GM23338 (cell line): ENCODE results near the gene FUT2. TPM values are rescaled to one million over a fixed set of nuclear protein-coding genes. Genes with fewer than 3 reads are reported as not detected.

Experiments used
- ATAC-seq: fragments of 200-7000 bp; cut with Tn5 transposase; 3 replicates; pipeline ENCODE4 v1.9.1; 2020
- DNase-seq: peaks from one replicate; pipeline ENCODE4 v3.0.0-alpha.2; 2015; ENCODE audit warnings: low spot score
- H2AFZ ChIP-seq: fragments of 200-600 bp; sonication (generic); 2 replicates; pipeline ENCODE4 v1.8.0; 2016; ENCODE audit warnings: antibody characterized with exemption, mild to moderate bottlenecking, moderate library complexity
- H3F3A ChIP-seq: fragments of 200-600 bp; sonication (generic); replicated peaks from 2 replicates; pipeline ENCODE4 v1.8.0; 2017; ENCODE audit warnings: antibody characterized with exemption, mixed run types, low read depth
- H3K27ac ChIP-seq: fragments of 200-600 bp; sonication (generic); 2 replicates; pipeline ENCODE4 v1.6.1; 2016; ENCODE audit warnings: low read depth
- H3K27me3 ChIP-seq: fragments of 200-600 bp; sonication (generic); 2 replicates; pipeline ENCODE4 v1.8.0; 2016; ENCODE audit warnings: mild to moderate bottlenecking, mixed run types, moderate library complexity; ENCODE audit not compliant: insufficient read depth
- H3K36me3 ChIP-seq: fragments of 200-600 bp; sonication (generic); 2 replicates; pipeline ENCODE4 v1.8.0; 2016; ENCODE audit warnings: mild to moderate bottlenecking; ENCODE audit not compliant: insufficient read depth
- H3K4me1 ChIP-seq: fragments of 200-600 bp; sonication (generic); 2 replicates; pipeline ENCODE4 v1.8.0; 2016; ENCODE audit warnings: mild to moderate bottlenecking, moderate library complexity; ENCODE audit not compliant: insufficient read depth
- H3K4me2 ChIP-seq: fragments of 200-600 bp; sonication (generic); 2 replicates; pipeline ENCODE4 v1.7.1; 2017; ENCODE audit warnings: mixed run types
- H3K4me3 ChIP-seq: fragments of 200-600 bp; sonication (generic); 2 replicates; pipeline ENCODE4 v1.6.1; 2016; ENCODE audit warnings: mixed run types
- H3K79me2 ChIP-seq: fragments of 200-600 bp; sonication (generic); replicated peaks from 2 replicates; pipeline ENCODE4 v1.8.0; 2017; ENCODE audit warnings: mild to moderate bottlenecking; ENCODE audit not compliant: insufficient read depth
- H3K9me2 ChIP-seq: fragments of 200-600 bp; sonication (generic); 2 replicates; pipeline ENCODE4 v1.8.0; 2017; ENCODE audit not compliant: insufficient read depth
- H4K20me1 ChIP-seq: fragments of 200-600 bp; sonication (generic); replicated peaks from 2 replicates; pipeline ENCODE4 v1.8.0; 2017; ENCODE audit warnings: mild to moderate bottlenecking; ENCODE audit not compliant: insufficient read depth
- H3K27ac Mint-ChIP-seq: 2 replicates; pipeline ENCODE4 v1.8.0; 2020; ENCODE audit warnings: inconsistent platforms, mild to moderate bottlenecking, moderate library complexity, mixed read lengths
- H3K27me3 Mint-ChIP-seq: 3 replicates; pipeline ENCODE4 v1.8.0; 2022; ENCODE audit warnings: low read depth, mild to moderate bottlenecking, moderate library complexity, mixed read lengths, inconsistent platforms; ENCODE audit not compliant: insufficient read depth, poor library complexity
- H3K36me3 Mint-ChIP-seq: 3 replicates; pipeline ENCODE4 v1.8.0; 2021; ENCODE audit warnings: low read depth, mild to moderate bottlenecking, inconsistent platforms, moderate library complexity, mixed read lengths
- H3K4me1 Mint-ChIP-seq: 3 replicates; pipeline ENCODE4 v1.8.0; 2020; ENCODE audit warnings: mild to moderate bottlenecking, inconsistent platforms, mixed read lengths
- H3K4me3 Mint-ChIP-seq: 3 replicates; pipeline ENCODE4 v1.8.0; 2021; ENCODE audit warnings: moderate library complexity, mild to moderate bottlenecking, inconsistent platforms, mixed read lengths
- H3K9me3 Mint-ChIP-seq: 3 replicates; pipeline ENCODE4 v1.8.0; 2020; ENCODE audit warnings: moderate library complexity, mild to moderate bottlenecking, inconsistent platforms, mixed read lengths
- CTCF ChIP-seq, 2 experiments: fragments of 200-600 bp in 1 of 2; sonication (generic) in 1 of 2; conservative IDR thresholded peaks; 2 replicates each; pipeline versions ENCODE4 v1.5.1 to v1.6.1; 2016 to 2017; ENCODE audit warnings: antibody characterized with exemption in 2 of 2, low read depth in 2 of 2, mild to moderate bottlenecking in 2 of 2, moderate library complexity in 1 of 2
- EZH2 ChIP-seq: fragments of 200-600 bp; sonication (generic); IDR thresholded peaks from one replicate; pipeline ENCODE4 v1.8.0; 2017; ENCODE audit warnings: antibody characterized with exemption, mild to moderate bottlenecking, low read depth; ENCODE audit not compliant: unreplicated experiment
- EZH2phosphoT487 ChIP-seq: fragments of 200-600 bp; sonication (generic); IDR thresholded peaks from one replicate; pipeline ENCODE4 v1.8.1; 2018; ENCODE audit warnings: antibody characterized with exemption; ENCODE audit not compliant: unreplicated experiment
- JUNB ChIP-seq: IDR thresholded peaks from one replicate; pipeline ENCODE4 v1.6.1; 2016; ENCODE audit warnings: antibody characterized with exemption; ENCODE audit not compliant: unreplicated experiment
- NANOG ChIP-seq: IDR thresholded peaks from 2 replicates; pipeline ENCODE4 v1.6.1; 2016; ENCODE audit warnings: antibody characterized with exemption, borderline replicate concordance
- POLR2AphosphoS5 ChIP-seq: IDR thresholded peaks from 2 replicates; pipeline ENCODE4 v1.6.1; 2016; ENCODE audit warnings: antibody characterized with exemption, low read depth
- ZNF114 ChIP-seq: fragments of 250-450 bp; sonication (Bioruptor Pico); IDR thresholded peaks from 2 replicates; pipeline ENCODE4 v1.5.0; 2020; ENCODE audit warnings: mild to moderate bottlenecking, moderate library complexity
- polyA plus RNA-seq: library from polyadenylated mRNA; unstranded; fragments of >200 nt; fragmentation: Nextera tagmentation; extraction: Ambion mirVana; gene quantifications from 2 replicates; pipeline ENCODE4 v1.2.1, GENCODE V29; 2016
- total RNA-seq: library from RNA; depleted of rRNA; stranded (reverse); fragments of >200 nt; shearing (Covaris generic); gene quantifications from 2 replicates; pipeline ENCODE4 v1.2.3, GENCODE V29; 2014

FUT2 gene
- total and polyA plus RNA-seq, 2 experiments from 2014 or later = 5.0 to 5.6 TPM

GRCh38 chr19:48737360-48737998, 41.7 kb downstream of the FUT2 start:
- ATAC-seq = peak; percentile 32
- H3F3A ChIP-seq = peaks cover 26% of the 10 kb centered on the region
- H3K4me2 ChIP-seq = peak overlapping the region; percentile 75
- Mint-ChIP-seq H3K36me3 (peaks cover 4% of the 10 kb centered on the region), H3K27me3 (peaks cover 37% of the 10 kb centered on the region), H3K4me3 (peak overlapping the region; percentile 54), H3K27ac (peak overlapping the region; percentile 78), H3K4me1 (peaks cover 33% of the 10 kb centered on the region), H3K9me3 (peaks cover 5% of the 10 kb centered on the region)
- no peaks in the 10 kb centered on the region for H3K36me3 ChIP-seq
- peak overlapping the region; percentile 51; the same call in 1 of the 2 replicates for H3K4me3 ChIP-seq
- no peaks in the 10 kb centered on the region for H4K20me1 ChIP-seq
- peaks cover 21% of the 10 kb centered on the region for H3K27me3 ChIP-seq
- no peak overlapping the region for H2AFZ ChIP-seq
- peak; percentile 96 for DNase-seq
- peaks cover 31% of the 10 kb centered on the region for H3K4me1 ChIP-seq
- H3K9me2 ChIP-seq = peaks cover 2% of the 10 kb centered on the region; the same call in 1 of the 2 replicates
- TF ChIP-seq ZNF114 (no peak), POLR2AphosphoS5 (peak; percentile 56)
- H3K79me2 ChIP-seq = no peaks in the 10 kb centered on the region
- peak overlapping the region; percentile 79; the same call in 1 of the 2 replicates for H3K27ac ChIP-seq

- peaks cover 21% of the 10 kb centered on the region for H3K27me3 ChIP-seq
- TF ChIP-seq JUNB (no peak), EZH2 (peak; percentile 25), NANOG (no peak), POLR2AphosphoS5 (peak; percentile 52), CTCF (conservative IDR thresholded peaks at IDR 0.05; ENCODE audit: low read depth in 2 of 2) (peak in 1 of 2 experiments; percentile 71; a peak in 2 of 4 replicates), EZH2phosphoT487 (no peak)
- Mint-ChIP-seq H3K4me1 (peaks cover 33% of the 10 kb centered on the region), H3K9me3 (peaks cover 5% of the 10 kb centered on the region; the same call in 2 of the 3 replicates), H3K4me3 (peak overlapping the region; percentile 68), H3K27me3 (peaks cover 39% of the 10 kb centered on the region), H3K36me3 (peaks cover 4% of the 10 kb centered on the region), H3K27ac (peak overlapping the region; percentile 92)
- peak overlapping the region; percentile 68 for H3K4me3 ChIP-seq
- H2AFZ ChIP-seq = peak overlapping the region; percentile 78; the same call in 1 of the 2 replicates
- no peaks in the 10 kb centered on the region for H3K79me2 ChIP-seq
- no peaks in the 10 kb centered on the region for H4K20me1 ChIP-seq
- peak overlapping the region; percentile 79 for H3K27ac ChIP-seq
- peaks cover 2% of the 10 kb centered on the region; the same call in 1 of the 2 replicates for H3K9me2 ChIP-seq
- H3K4me1 ChIP-seq = peaks cover 31% of the 10 kb centered on the region
- peak; percentile 68 for ATAC-seq
- no peaks in the 10 kb centered on the region for H3K36me3 ChIP-seq
- peaks cover 26% of the 10 kb centered on the region for H3F3A ChIP-seq
- DNase-seq = peak; percentile 97
- H3K4me2 ChIP-seq = peak overlapping the region; percentile 90
Observed at GRCh38 chr19:48738557-48739403, 43.0 kb downstream of the FUT2 start.
